ENCODE data around the gene AKNA.

The AKNA gene

GRCh38 chr9:114370251-114370967, 17.4 kb downstream of the AKNA start:
- in situ Hi-C loops (cut with MboI; ENCODE audit: low pct_unique_long_range_greater_than_20kb, low sequenced_read_pairs), result no loop called here
- no peak for DNase-seq

- no peak for DNase-seq
- in situ Hi-C loops (cut with MboI; ENCODE audit: low pct_unique_long_range_greater_than_20kb, low sequenced_read_pairs), result no loop called here
Observed at GRCh38 chr9:114369216-114370130, 18.3 kb downstream of the AKNA start.

DNA sequence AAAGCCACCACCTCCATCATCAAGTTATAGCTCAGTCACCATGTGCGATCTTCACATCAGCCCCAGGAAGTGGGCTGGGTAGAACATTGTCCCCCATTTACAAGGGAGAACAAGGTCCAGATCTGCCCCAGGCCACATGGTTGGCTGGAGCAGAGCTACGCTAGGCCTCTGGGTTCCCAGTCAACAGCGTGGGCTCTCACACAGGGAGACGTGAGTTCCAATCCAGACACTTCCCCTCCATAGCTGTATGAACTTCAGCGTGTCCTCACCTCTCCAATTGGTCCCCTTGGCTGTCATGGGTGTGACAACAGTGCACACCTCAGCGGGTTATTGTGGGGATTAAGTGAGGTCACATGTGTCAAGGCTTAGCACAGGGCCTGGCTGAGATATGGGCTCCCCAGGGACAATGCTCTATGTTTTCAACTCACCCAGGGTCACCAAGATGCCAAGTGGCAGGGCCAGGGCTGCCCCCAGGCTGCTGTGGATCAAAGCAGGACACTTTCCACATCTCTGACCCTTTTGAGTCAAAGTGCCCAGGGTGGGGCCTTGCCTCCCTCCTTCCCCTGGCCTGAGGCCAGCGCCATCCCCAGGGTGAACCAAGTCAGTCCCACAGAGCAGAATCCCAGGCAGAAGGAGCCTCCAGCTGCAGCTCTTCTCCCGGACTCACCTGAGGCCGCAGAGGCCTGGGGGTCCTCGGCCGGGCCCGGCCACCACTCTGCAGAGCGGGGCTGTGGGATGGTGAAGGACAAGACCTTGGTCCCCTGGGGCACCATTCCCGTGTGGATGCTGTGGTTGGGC, 19.8 kb downstream of the AKNA start:
- no peak for DNase-seq
- in situ Hi-C loops (cut with MboI; ENCODE audit: low pct_unique_long_range_greater_than_20kb, low sequenced_read_pairs), result no loop called here

DNA sequence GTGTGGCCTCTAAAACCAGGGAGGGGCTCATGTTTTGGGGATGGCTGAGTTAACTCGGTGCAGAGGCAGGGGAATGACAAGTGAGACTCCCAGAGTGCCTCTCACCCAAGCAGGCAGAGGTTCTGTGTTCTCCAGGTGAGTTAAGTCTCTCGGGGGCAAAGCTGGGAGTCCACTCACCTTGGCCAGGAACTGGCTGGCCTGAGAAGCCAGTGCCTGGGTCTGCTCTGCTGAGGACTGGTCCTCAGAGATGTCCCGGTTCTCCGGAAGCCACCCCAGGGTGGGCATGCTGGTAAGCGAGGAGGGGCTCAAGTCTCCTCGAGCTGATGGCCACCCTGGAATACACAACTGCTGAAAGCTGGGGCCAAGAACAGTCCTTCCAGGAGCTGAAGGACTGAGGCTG, 20.4 kb downstream of the AKNA start:
- in situ Hi-C loops (cut with MboI; ENCODE audit: low pct_unique_long_range_greater_than_20kb, low sequenced_read_pairs), result no loop called here
- DNase-seq, result no peak

- in situ Hi-C loops (cut with MboI; ENCODE audit: low pct_unique_long_range_greater_than_20kb, low sequenced_read_pairs), result no loop called here
- DNase-seq, result peak; percentile 65
Observed at GRCh38 chr9:114366334-114367128, 21.3 kb downstream of the AKNA start.

GRCh38 chr9:114365194-114365593, 22.6 kb downstream of the AKNA start:
- in situ Hi-C loops (cut with MboI; ENCODE audit: low pct_unique_long_range_greater_than_20kb, low sequenced_read_pairs), result no loop called here
- DNase-seq, result no peak

DNA sequence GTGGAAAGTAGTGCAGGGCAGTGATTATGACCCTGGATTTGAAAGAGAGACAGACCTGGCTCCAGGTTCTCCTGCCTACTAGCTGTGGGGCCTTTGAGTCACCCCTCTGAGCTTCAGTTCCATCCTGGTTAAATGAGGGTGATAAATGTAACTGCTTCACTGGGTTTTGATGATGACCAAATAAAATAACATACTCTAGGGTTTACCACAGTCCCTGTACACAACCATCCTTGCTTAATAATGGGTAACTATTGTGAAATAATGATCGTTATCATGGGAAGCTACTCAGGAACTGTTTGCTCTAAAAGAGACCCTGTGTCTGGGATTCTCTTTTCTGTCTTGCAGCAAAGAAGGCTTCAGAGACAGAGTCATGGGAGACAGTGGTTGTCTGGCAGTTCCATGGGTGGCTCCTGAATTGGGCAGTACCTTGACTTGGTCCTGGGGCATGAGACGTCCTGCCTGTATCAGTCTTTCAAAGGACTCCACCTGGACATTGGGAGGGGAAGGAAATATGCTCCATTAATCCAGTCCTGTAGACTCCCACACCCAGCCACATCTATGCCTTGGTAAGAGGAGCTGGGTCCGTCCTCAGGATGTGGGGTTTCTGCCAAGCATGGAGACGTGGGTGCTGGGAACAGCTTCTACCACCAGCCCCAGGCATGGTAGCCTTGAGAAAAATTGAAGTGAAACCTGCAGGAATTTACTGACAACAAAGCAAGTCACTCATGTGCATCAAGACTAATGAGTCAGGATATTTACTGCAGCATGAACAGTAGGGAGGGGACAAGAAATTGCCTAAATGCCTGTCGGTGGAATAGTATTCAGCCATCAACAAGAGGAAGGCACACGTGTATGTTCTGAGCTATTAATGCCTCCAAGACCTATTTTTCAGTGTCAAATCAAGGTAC, 23.4 kb downstream of the AKNA start:
- DNase-seq, result no peak
- in situ Hi-C loops (cut with MboI; ENCODE audit: low pct_unique_long_range_greater_than_20kb, low sequenced_read_pairs), result no loop called here

DNA sequence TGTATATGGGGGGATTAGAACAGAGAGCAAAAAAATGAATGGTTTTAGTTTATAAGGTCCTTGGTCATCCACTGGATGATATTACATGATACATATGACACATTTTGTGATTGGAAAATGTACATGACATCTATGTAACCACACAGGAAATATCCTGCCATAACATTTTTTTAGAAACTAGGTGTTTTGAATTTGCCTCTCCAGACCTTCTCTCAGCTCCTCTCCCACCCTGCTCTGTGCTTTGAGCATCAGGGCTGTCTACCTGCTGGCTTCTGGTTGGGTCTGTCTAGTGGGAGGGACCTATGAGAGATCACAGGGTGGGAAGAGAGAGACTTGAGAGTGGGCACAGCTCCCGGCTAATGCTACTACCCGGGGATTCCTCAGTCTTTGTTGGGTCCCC, 24.4 kb downstream of the AKNA start:
- in situ Hi-C loops (cut with MboI; ENCODE audit: low pct_unique_long_range_greater_than_20kb, low sequenced_read_pairs), result no loop called here
- DNase-seq, result no peak

DNA sequence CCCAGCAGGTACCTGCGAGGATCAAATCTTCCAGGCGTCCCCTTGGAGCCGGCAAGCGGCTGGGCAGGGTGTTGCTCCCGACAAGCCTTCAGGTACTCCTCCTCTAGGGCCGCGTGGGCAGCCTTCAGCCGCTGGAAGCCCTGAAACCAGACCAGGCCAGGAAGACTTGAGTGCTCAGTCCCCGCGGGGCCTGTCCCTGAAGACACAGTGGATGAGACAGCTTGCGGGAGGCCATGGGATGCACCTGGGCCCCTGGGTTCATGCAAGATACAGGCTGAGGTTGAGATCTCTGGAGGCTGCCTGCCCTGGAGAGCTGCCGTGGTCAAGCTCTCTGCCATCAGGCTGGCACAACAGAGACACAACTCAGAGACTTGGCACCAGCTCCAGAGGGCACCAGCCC, 25.4 kb downstream of the AKNA start:
- no peak for DNase-seq
- in situ Hi-C loops (cut with MboI; ENCODE audit: low pct_unique_long_range_greater_than_20kb, low sequenced_read_pairs), result no loop called here

GRCh38 chr9:114361542-114361941, 26.2 kb downstream of the AKNA start:
- no peak for DNase-seq
- in situ Hi-C loops (cut with MboI; ENCODE audit: low pct_unique_long_range_greater_than_20kb, low sequenced_read_pairs), result no loop called here

DNA sequence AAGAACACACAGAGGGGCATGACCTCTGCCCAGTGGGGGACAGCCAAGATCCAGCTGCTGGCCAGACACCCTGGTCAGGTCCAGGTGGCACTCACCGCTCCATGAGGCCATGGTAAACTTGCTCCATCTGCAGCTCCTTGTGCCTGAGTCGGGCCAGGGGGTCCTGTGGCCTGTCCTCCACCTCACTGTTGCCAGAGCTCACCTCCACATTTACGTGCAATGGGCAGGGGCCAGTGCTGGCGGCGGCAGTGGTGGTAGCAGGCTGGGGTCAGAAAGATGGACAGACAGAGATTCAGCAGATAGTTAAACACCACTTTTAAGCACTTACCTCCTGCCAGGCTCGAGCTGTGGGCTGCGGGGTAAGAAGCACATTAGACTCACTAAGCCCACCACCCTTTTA, 28.0 kb downstream of the AKNA start:
- in situ Hi-C loops (cut with MboI; ENCODE audit: low pct_unique_long_range_greater_than_20kb, low sequenced_read_pairs), result no loop called here
- DNase-seq, result no peak

DNA sequence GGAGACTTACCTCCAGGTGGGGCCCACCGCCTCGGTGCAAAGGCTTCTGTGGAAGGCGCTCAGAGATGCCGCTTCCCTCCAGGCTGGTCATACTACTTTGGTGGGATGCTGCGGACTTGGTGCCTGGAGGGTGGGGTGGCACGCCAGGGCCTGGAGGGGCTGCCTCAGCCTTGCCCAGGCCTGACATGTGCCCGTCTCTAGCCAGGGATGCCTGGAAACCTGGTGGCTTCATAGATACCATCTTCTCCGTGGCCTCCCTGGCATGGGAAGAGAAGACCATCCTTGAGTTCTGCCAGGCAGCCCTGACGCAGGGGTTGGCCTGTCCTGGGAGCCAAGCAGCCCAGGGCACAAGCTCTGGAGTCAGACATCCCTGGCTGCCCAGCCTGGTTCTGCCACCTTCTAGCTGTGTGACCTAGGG, 29.9 kb downstream of the AKNA start:
- in situ Hi-C loops (cut with MboI; ENCODE audit: low pct_unique_long_range_greater_than_20kb, low sequenced_read_pairs), result no loop called here

GRCh38 chr9:114357360-114357759, 30.4 kb downstream of the AKNA start:
- no peak for DNase-seq
- in situ Hi-C loops (cut with MboI; ENCODE audit: low pct_unique_long_range_greater_than_20kb, low sequenced_read_pairs), result no loop called here

More for the DNA sequence above, 29.9 kb downstream of the AKNA start:
- DNase-seq, result no peak

GRCh38 chr9:114356792-114357191, 31.0 kb downstream of the AKNA start:
- in situ Hi-C loops (cut with MboI; ENCODE audit: low pct_unique_long_range_greater_than_20kb, low sequenced_read_pairs), result no loop called here
- DNase-seq, result no peak

DNA sequence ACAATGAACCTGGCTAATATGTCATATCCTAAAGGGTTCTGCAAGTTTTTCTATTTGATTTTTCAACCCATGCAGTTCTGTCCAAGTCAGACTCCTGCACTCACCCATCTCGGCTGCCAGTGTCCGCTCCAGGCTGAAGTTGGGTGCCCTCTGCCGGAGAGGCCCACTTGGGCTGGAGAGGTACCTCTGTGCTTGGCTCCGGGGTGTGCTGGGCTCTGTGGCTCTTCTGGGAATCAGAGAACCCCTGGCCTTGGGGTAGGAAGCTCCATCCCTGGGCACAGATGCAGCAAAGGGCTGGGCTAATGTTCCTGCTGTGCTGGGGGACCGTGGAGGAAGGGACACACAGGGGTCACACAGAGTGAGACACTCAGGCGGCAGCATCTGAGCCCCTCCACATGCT, 32.0 kb downstream of the AKNA start:
- DNase-seq, result no peak
- in situ Hi-C loops (cut with MboI; ENCODE audit: low pct_unique_long_range_greater_than_20kb, low sequenced_read_pairs), result no loop called here

DNA sequence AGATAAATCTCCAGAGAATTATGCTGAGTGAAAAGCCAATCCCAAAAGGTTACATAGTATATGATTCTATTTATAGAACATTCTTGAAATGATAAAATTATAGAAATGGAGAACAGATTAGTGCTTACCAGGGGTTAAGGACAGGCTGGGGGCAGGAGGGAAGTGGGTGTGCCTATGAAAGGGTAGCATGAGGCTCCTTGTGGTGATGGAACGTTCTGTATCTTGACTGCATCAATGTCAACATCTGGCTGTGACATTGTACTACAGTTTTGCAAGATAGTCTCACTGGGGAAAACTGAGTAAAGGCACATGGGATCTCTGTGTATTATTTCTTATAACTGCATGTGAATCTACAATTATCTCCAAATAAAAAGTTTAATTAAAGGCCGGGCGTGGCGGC, 35.9 kb downstream of the AKNA start:
- in situ Hi-C loops (cut with MboI; ENCODE audit: low pct_unique_long_range_greater_than_20kb, low sequenced_read_pairs), result no loop called here
- no peak for DNase-seq

DNA sequence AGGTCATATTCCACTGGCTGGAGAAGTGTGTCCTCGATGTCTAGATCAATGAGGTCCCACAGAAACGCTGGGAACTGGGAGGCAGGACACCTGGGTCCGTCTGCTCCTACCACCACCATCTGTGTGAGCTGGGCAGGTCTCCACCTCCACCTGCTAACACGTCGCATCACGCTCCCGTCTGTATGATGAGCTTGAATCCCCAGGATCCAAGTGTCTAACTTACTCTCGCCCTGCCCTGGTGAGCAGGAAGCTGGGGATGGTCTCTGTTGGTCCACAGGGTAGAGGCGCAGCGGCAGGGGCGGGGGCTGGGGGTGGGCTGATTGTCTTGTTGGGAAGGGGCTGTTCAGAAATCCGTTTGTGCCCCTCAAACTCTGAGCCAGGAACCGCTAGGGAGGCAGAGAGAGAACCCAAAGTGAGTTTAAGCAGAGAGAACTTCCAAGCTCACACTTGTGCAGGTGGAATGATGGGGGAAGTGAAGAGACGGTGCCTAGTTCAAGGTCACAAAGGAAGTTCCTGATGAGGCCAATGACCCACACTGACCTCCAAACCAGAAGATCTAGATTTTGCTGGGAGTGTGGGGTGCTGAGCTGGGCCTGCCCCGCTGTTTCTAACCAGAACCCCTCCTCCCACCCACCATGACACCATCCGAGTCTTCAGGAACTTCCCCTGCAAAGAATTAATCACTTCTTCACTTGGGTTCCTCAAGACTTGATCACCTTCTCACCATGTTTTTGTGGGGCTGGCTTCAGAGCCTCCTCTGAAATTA, 37.0 kb downstream of the AKNA start:
- DNase-seq, result no peak
- in situ Hi-C loops (cut with MboI; ENCODE audit: low pct_unique_long_range_greater_than_20kb, low sequenced_read_pairs), result no loop called here

Data from KBM-7 (cell line).